NCI-H82 treated with DMSO at 0.1 percent for 48 hours (cell line): ENCODE results near the gene MBD3L2B.
"Not testable (repeated sequence)": the region's sequence is repeated elsewhere in the genome, so short reads cannot be mapped to it uniquely, and the experiment has no call there.

ENCODE experiments used
- DNase-seq: peaks from one replicate; lab custom pipeline; 2025; ENCODE audit not compliant: unreplicated experiment; lab: John Stamatoyannopoulos, UW

Gene MBD3L2B

DNA sequence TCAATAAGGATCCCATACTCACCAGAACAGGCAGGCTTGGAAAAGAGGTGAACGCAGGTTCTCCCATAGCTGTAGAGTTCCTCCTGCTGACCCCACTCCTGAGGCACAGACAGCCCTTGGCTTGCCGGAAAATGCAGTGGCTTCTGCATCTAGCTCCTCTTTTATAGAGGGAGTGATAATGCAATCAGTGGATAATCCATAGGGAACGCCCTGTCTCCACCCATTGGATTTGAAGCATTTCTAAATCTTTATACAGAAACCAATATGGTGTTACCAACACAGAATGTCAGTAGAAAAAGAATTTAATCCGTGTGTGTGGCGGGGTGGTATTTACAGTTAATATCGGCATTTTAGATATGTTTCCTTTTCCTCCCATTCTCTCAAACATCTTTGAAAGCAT is at the start of gene MBD3L2B:
Gene MBD3L2B, minus strand, starts transcription at position 101 of the 400 bp plus-strand sequence. Its CDS starts 34 bp downstream, at position 67.
- not testable (repeated sequence) for DNase-seq

DNA sequence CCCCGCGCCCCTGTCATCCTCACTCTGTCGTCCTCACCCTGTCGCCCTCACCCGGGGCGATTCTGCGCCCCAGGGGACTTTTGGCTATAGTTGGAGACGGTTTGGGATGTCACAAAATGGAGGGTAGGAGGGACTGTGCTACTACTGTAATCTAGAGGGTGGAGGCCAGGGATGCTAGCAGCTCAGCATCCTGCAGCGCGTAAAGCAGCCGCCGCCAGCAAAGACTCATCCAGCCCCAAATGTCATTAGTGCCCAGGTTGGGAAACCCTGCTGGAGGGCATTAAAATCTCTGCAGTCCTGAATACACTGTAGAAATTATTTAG is 48.6 kb upstream of the MBD3L2B start:
- DNase-seq, result no peak

DNA sequence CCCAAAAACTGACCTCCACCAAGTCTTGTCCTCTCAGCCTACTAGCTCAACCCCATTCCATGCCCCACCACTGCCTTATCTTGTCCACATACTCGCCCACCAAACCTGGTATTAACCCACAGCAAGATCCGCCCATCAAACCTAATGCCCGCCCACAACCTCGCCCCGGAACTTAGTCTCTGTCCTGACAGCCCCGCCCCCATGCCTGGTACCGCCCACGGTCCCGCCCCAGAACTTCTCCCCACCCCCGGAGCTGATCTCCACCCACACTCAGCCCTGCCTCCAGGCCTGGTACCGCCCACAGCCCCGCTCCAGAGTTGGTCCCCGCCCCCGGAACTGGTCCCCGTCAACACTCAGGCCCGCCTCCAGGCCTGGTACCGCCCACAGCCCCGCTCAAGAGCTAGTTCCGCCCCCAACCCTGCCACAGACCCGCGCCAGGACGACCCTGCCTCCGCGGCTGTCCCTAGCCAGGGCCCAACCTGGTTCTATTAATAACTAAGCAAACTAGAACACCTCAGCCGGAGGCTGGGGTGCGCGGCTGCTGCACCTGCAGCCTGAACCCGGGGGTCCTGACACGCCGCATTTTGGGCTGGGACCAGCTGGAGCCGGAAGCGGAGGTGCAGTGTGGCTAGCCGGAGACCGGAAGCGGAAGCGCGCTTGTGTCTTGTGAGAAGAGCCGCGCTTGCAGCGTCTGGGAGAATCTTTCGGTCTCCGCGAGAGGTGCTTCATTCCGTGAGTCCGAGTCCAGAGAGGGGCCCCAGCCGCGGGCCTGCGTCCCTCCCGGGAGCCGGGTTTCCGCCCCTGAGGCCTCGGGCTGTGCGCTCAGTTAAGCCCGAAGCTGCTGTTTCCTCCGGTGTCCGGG is 48.0 kb upstream of the MBD3L2B start, which contains the start of gene ZNF557:
Gene ZNF557, plus strand, starts transcription at position 662 of the 862 bp plus-strand sequence. CDS start 5,372 bp downstream, outside the sequence.
- DNase-seq, result peak; percentile 84

DNA sequence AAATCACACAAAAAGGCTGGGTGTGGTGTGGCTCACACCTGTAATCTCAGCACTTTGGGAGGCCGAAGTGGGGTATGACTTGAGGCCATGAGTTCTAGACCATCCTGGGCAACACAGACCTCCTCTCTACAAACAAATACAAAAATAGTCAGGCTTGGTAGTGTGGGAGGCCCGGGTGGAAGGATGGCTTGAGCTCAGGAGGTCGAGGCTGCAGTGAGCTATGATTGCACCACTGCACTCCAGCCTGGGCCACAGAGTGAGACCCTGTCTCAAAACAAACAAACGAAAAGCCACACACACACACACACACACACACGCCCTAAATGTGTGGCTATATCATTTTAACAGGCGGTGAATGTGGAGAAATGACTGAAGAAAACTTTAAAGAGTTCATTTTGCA is 47.4 kb upstream of the MBD3L2B start:
- DNase-seq, result no peak

DNA sequence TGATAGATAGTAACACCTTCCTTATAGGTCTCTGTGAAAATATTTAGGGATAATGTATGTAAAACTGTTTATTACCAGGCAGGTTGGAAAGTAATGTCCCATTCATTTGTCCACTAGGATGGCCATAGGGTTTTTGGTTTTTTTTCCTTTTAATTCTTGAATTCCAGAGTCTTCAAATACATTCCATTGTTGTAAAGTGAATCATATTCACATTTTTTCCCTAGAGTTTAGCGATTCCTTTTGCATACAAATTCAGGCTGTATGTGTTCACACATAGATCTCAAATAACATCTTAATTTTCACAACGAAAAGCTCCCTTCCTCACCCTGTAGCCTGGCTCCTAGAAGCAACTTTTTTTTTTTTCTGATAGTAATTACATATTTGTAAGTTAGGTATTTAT is 46.5 kb upstream of the MBD3L2B start:
- no peak for DNase-seq

DNA sequence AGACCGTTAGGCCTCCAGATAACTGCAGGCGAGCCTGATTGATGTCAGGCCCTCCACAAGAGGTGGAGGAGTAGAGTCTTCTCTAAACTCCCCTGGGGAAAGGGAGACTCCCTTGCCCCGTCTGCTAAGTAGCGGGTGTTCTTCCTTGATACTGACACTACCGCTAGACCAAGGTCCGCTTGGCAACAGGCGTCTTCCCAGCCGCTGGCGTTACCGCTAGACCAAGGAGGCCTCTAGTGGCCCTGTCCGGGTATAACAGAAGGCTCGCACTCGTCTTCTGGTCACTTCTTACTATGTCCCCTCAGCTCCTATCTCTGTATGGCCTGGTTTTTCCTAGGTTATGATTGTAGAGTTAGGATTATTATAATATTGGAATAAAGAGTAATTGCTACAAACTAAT is 45.9 kb upstream of the MBD3L2B start:
- not testable (repeated sequence) for DNase-seq

DNA sequence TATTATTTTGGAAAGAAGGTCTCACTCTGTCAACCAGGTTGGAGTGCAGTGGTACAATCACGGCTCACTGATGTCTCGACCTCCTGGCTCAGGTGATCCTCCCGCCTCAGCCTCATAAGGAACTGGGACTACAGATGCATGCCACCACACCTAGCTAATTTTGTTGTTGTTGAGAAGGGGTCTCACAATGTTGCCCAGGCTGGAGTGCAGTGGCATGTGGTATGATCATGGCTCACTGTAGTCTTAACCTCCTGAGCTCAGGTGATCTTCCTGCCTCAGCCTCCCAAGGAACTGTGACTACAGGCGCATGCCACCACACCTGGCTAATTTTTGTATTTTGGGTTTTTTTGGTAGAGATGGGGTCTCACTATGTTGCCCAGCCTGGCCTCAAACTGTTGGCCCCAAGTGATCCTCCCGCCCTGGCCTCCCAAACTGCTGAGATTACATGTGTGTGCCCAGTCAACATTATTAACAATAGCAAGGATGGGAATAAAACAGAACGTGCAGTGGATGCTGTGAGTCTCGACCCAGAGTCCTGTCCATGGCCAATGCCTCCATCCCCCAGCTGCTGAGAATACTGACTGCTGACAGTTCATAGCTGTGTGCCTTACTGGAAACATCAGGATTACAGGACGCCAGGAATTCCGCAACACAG is 42.7 kb upstream of the MBD3L2B start:
- DNase-seq, result no peak

DNA sequence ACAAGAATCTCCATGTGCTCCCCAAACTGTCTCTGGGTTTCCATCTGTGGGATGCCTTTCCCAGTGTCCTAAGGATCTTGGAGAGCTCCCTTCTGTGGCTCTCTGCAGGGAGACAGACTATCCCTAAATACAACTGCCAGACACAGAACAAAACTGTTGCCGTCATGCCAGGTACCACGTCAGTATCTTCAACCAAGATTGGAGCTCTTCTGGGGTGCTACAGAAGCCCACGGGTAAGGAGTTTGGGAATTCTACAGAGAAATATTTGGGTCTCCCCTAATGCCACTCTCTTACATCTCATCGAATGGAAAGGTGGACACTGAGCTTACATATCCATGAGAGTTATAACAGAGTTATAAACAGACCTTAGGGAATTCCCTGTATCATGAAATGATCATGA is 42.1 kb upstream of the MBD3L2B start:
- DNase-seq, result no peak

DNA sequence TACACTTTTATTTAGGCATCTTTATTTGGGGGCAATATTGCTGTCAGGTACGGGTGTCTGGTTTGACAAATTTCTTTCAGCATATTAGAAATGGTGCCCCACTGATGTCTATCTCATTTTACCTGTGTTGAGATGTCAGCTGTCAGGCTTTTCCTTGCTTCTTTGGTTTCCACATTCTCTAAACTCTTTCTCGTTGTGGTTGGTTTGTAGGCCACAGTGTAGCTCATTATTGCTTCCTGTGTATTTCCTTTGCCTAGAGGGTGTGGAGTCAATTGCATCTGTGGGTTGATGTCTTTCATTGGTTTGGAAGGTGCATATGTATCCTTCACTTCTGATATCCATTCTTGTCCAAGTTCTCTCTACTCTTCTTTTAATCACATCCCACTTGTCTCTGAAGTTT is 38.7 kb upstream of the MBD3L2B start:
- not testable (repeated sequence) for DNase-seq

DNA sequence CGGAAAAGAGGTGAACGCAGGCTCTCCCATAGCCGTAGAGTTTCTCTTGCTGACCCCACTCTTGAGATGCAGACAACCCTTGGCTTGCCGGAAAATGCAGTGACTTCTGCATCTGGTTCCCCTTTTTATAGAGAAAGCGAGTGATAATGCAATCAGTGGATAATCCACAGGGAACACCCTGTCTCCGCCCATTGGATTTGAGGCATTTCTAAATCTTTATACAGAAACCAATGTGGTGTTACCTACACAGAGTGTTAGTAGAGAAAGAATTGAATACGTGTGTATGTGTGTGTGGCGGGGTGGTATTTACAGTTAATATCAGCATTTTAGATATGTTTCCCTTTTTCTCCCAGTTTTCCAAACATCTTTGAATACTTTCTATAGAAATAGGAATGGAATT is 37.3 kb upstream of the MBD3L2B start, which contains the start of gene MBD3L3:
Gene MBD3L3, minus strand, starts transcription at position 101 of the 400 bp plus-strand sequence. Its CDS starts 71 bp downstream, at position 30.
- DNase-seq, result not testable (repeated sequence)

DNA sequence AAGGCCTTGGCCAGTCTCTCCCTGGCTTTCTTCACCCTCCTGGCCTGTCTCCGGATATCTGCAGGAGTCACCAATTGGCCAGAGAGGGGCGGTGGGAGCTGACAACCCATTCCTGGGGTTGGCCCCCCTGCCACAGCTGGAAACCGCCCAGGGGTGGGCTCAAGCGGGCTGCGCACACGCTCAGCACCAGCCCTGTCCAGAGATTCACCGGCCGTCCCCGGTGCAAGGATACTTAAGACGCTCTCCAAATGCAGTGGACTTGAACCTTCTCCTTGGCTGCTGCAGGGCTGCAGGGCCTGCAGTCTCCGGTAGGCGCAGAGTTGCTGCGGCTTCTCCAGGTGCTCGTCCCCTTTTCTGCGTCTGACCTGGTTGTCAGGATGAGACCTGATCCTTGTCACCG is 35.1 kb upstream of the MBD3L2B start:
- DNase-seq, result not testable (repeated sequence)

DNA sequence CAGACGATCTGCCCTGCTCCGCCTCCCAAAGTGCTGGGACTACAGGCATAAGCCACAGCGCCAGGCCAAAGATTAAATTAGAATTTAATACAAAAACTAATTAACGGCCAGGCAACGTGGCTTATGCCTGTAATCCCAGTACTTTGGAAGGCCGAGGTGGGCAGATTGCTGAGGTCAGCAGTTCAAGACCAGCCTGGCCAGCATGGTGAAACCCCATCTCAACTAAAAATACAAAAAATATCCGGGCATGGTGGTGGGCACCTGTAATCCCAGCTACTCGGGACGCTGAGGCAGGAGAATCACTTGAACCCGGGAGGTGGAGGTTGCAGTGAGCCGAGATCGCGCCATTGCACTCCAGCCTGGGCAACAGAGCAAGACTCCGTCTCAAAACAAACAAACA is 34.4 kb upstream of the MBD3L2B start:
- not testable (repeated sequence) for DNase-seq

DNA sequence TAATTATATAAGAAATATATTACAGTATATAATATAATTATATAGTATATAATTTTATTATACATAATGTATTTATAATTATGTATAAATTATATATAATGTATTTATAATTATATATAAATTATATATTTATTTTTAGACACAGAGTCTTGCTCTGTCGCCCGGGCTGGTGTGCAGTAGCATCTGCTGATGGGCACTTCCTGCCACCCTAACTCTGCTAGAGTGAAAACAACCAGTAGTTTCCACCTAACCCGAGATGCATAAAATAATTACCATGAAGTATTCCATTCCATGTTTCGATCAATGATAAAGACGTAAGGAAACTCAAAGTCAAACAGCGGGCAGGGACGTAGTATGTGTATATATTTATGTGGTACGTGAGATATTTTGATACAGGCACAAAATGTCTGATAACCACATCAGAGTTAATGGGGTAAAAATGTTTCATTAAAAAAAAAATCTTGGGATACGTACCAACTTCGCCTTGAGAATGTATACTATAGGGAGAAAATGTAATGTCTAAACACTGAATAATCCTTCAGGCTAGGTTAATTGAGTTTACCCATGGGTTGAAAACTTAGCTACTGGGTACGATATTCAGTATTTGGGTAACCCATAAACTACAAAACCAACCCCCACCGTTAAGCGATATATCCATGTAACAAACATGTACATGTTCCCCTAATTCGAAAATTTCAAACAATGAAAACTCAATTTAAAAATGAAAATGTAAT is 33.6 kb upstream of the MBD3L2B start:
- not testable (repeated sequence) for DNase-seq

DNA sequence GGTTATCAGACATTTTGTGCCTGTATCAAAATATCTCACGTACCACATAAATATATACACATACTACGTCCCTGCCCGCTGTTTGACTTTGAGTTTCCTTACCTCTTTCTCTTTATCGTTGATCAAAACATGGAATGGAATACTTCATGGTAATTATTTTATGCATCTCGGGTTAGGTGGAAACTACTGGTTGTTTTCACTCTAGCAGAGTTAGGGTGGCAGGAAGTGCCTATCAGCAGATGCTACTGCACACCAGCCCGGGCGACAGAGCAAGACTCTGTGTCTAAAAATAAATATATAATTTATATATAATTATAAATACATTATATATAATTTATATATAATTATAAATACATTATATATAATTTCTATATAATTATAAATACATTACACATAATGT is 31.7 kb upstream of the MBD3L2B start:
- not testable (repeated sequence) for DNase-seq

DNA sequence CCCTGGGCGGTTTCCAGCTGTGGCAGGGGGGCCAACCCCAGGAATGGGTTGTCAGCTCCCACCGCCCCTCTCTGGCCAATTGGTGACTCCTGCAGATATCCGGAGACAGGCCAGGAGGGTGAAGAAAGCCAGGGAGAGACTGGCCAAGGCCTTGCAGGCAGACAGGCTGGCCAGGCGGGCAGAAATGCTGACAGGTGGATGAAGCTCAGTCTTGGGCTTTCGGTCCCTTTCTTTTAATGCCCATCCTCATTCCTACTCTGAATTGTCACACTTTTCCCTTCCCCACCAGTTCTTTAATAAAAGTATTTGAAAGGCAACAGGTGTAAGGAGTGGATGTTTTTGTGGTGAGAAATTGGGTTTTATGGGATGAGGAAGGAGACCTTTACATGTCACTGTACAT is 30.2 kb upstream of the MBD3L2B start:
- not testable (repeated sequence) for DNase-seq

DNA sequence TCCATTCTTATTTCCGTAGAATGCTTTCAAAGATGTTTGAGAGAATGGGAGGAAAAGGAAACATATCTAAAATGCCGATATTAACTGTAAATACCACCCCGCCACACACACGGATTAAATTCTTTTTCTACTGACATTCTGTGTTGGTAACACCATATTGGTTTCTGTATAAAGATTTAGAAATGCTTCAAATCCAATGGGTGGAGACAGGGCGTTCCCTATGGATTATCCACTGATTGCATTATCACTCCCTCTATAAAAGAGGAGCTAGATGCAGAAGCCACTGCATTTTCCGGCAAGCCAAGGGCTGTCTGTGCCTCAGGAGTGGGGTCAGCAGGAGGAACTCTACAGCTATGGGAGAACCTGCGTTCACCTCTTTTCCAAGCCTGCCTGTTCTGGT is 27.8 kb upstream of the MBD3L2B start, which contains the start of gene MBD3L2:
Gene MBD3L2, plus strand, starts transcription at position 301 of the 400 bp plus-strand sequence. Its CDS starts 53 bp downstream, at position 354.
- not testable (repeated sequence) for DNase-seq

DNA sequence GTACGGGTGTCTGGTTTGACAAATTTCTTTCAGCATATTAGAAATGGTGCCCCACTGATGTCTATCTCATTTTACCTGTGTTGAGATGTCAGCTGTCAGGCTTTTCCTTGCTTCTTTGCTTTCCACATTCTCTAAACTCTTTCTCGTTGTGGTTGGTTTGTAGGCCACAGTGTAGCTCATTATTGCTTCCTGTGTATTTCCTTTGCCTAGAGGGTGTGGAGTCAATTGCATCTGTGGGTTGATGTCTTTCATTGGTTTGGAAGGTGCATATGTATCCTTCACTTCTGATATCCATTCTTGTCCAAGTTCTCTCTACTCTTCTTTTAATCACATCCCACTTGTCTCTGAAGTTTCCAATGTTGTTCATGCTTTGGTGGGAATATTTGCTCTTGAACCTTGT is 20.3 kb upstream of the MBD3L2B start:
- DNase-seq, result not testable (repeated sequence)

DNA sequence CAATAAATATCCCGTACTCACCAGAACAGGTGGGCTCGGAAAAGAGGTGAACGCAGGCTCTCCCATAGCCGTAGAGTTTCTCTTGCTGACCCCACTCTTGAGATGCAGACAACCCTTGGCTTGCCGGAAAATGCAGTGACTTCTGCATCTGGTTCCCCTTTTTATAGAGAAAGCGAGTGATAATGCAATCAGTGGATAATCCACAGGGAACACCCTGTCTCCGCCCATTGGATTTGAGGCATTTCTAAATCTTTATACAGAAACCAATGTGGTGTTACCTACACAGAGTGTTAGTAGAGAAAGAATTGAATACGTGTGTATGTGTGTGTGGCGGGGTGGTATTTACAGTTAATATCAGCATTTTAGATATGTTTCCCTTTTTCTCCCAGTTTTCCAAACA is 18.8 kb upstream of the MBD3L2B start, which contains the start of gene MBD3L4:
Gene MBD3L4, minus strand, starts transcription at position 101 of the 400 bp plus-strand sequence. Its CDS starts 35 bp downstream, at position 66.
- DNase-seq, result not testable (repeated sequence)

DNA sequence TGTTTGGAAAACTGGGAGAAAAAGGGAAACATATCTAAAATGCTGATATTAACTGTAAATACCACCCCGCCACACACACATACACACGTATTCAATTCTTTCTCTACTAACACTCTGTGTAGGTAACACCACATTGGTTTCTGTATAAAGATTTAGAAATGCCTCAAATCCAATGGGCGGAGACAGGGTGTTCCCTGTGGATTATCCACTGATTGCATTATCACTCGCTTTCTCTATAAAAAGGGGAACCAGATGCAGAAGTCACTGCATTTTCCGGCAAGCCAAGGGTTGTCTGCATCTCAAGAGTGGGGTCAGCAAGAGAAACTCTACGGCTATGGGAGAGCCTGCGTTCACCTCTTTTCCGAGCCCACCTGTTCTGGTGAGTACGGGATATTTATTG is 9.0 kb upstream of the MBD3L2B start, which contains the start of gene MBD3L5:
Gene MBD3L5, plus strand, starts transcription at position 301 of the 400 bp plus-strand sequence. Its CDS starts 34 bp downstream, at position 335.
- not testable (repeated sequence) for DNase-seq

DNA sequence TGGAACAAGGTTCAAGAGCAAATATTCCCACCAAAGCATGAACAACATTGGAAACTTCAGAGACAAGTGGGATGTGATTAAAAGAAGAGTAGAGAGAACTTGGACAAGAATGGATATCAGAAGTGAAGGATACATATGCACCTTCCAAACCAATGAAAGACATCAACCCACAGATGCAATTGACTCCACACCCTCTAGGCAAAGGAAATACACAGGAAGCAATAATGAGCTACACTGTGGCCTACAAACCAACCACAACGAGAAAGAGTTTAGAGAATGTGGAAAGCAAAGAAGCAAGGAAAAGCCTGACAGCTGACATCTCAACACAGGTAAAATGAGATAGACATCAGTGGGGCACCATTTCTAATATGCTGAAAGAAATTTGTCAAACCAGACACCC is 7.6 kb upstream of the MBD3L2B start:
- not testable (repeated sequence) for DNase-seq

DNA sequence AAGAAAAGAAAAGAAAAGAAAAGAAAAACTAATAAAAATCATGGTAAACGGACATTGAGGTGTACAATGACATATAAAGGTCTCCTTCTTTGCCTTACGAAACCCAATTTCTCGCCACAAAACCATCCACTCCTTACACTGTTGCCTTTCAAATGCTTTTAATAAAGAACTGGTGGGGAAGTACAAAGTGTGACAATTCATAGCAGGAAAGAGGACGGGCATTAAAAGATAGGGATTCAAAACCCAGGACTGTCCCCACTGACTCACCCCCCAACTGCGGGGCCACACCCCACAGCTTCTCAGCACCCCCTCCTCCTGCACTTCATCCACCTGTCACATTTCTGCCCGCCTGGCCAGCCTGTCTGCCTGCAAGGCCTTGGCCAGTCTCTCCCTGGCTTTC is 2.4 kb downstream of the MBD3L2B start:
- no peak for DNase-seq
